Heart left ventricle (tissue), 16 donors: ENCODE results near the gene SET. TPM values are rescaled to one million over a fixed set of nuclear protein-coding genes. Genes with fewer than 3 reads are reported as not detected.

Experiments used
- ATAC-seq, 4 donors: fragments of 200-7000 bp; cut with Tn5 transposase; one replicate each; pipeline ENCODE4 v1.9.1; 2020 to 2022; ENCODE audit warnings: moderate library complexity in 4 of 4, mild to moderate bottlenecking in 3 of 4, moderate number of reproducible peaks in 1 of 4
- DNase-seq, 5 donors: peaks; one replicate each; pipeline ENCODE4 v3.0.0-alpha.2; 2020
- H3K27ac ChIP-seq, 12 donors: fragments of 200-600 bp; sonication (generic) in 4 of 12; one replicate each; pipeline versions ENCODE4 v1.5.0 to v1.8.0; 2016 to 2022; ENCODE audit warnings: mild to moderate bottlenecking in 2 of 12
- H3K27me3 ChIP-seq, 9 donors: fragments of 200-600 bp; sonication (generic) in 2 of 9; one replicate each; pipeline versions ENCODE4 v1.5.1 to v1.8.0; 2016 to 2022; ENCODE audit warnings: mild to moderate bottlenecking in 3 of 9
- H3K36me3 ChIP-seq, 9 donors: fragments of 200-600 bp; sonication (generic) in 2 of 9; one replicate each; pipeline versions ENCODE4 v1.5.0 to v1.8.0; 2018 to 2022; ENCODE audit warnings: mild to moderate bottlenecking in 2 of 9
- H3K4me1 ChIP-seq, 12 donors: fragments of 200-600 bp; sonication (generic) in 4 of 12; one replicate each; pipeline versions ENCODE4 v1.5.0 to v1.8.0; 2016 to 2022; ENCODE audit warnings: mild to moderate bottlenecking in 3 of 12
- H3K4me3 ChIP-seq, 12 donors: fragments of 200-600 bp; sonication (generic) in 4 of 12; one replicate each; pipeline versions ENCODE4 v1.5.0 to v1.8.0; 2017 to 2022; ENCODE audit warnings: mild to moderate bottlenecking in 9 of 12, moderate library complexity in 4 of 12
- H3K9me3 ChIP-seq, 12 donors: fragments of 200-600 bp; sonication (generic) in 4 of 12; one replicate each; pipeline versions ENCODE4 v1.5.0 to v1.8.0; 2016 to 2022; ENCODE audit warnings: mild to moderate bottlenecking in 1 of 12
- CTCF ChIP-seq, 12 donors: fragments of 200-600 bp; sonication (generic) in 4 of 12; IDR thresholded peaks; one replicate each; pipeline versions ENCODE4 v1.5.0 to v1.8.0; 2018 to 2022; ENCODE audit warnings: antibody characterized with exemption in 12 of 12, mild to moderate bottlenecking in 5 of 12
- POLR2A ChIP-seq, 2 donors: fragments of 450-650 bp; IDR thresholded peaks; one replicate each; pipeline ENCODE4 v1.6.1; 2017; ENCODE audit warnings: antibody characterized with exemption in 2 of 2, mild to moderate bottlenecking in 2 of 2, moderate library complexity in 2 of 2
- WGBS, 4 donors: extraction: QIAGEN DNeasy Blood & Tissue Kit in 2 of 4; methylation state at CpG; one replicate each; pipeline versions ENCODE4 v1.1.5 to v1.1.7; 2013 to 2018; 5-methylcytosine and 5-hydroxymethylcytosine counted together
- intact Hi-C, 10 donors: fragments of 100-400 bp; cut with DNase I; formaldehyde crosslinking; loops; one replicate each; pipeline versions ENCODE4 v1.11.1 to v1.14.2; 2022
- polyA plus RNA-seq, 2 donors: library from polyadenylated mRNA; stranded (reverse); fragments of 200-250 nt; gene quantifications; one replicate each; pipeline ENCODE4 v1.2.3, GENCODE V29; 2013
- total RNA-seq, 9 donors: library from RNA; depleted of rRNA in 2 of 9; stranded (reverse); fragments of >200 nt in 2 of 9; fragmentation: NEBNext Ultra II Directional in 3 of 9; extraction: Animal tissue kit (Norgen Biotek cat#: 25700) in 3 of 9; gene quantifications; one replicate each; pipeline versions ENCODE4 v1.1.0 to v1.2.4, GENCODE V29; 2016 to 2023
- donor health status: ischemic (EF 13 %, LVEDD 7.1; RV severe dilation, severe dysfunction).
- donor health status: healthy with polysubstance abuse.
- donor health status: DM: no; HTN: yes; CAD: no.
- donor health status: DM: no; HTN: no; CAD: no.
- donor health status: ischemic (EF 25% LVEDD 6.9; RV normal size, moderate dysfunction).
- donor health status: ischemic (EF 25% LVEDD 5.7; RV mildly dilated, moderate dysfunction).
- donor health status: healthy.
- donor health status: DM: yes; HTN: yes; CAD: no.
- donor health status: ischemic (EF 35%, LVEDD 5.7; RV mildly dilated, moderate dysfunction).
- donor health status: nonischemic (EF 11% LVEDD 7.7; RV severe dilation, severe dysfunction).
- donor health status: DM: yes; HTN: yes; CAD: no.
- donor health status: PGD.
- donor health status: ischemic (EF 29% LVEDD 5.4; RV normal size, mild dysfunction).
- donor health status: nonischemic (EF 23%, LVEDD 6.1; RV moderate dilation, normal function).

SET gene
- total and polyA plus RNA-seq, 11 donors, result 67.6 to 240 (median 203) TPM

GRCh38 chr9:128684065-128684324, 5.0 kb upstream of the SET start:
- DNase-seq (no peak), ATAC-seq (peak in 2 of 4 donors; percentile 4 to 14)
- H3K27me3 ChIP-seq, result no peaks in the 10 kb centered on the region
- H3K27ac ChIP-seq, result peak overlapping the region; percentile 18 to 92 (median 68)
- H3K36me3 ChIP-seq, result no peaks in the 10 kb centered on the region
- intact Hi-C loops, result loop anchor here in 2 of 10 donors (2.0 to 10.0 kb wide), 2 partner anchors 27 to 49 kb away; partner anchors contain the start of gene DYNC2I2 (in 1 of the 2)
- peak overlapping the region; percentile 17 to 70 (median 58) for H3K4me3 ChIP-seq
- no peaks in the 10 kb centered on the region for H3K9me3 ChIP-seq
- TF ChIP-seq CTCF (IDR thresholded peaks at IDR 0.05), result no peak
- TF ChIP-seq POLR2A (IDR thresholded peaks at IDR 0.05), result no peak
- H3K4me1 ChIP-seq, result peaks cover 0 to 45% (median 19%) of the 10 kb centered on the region in 12 donors
- WGBS, 4 donors, result 0 to 5% (median 0%) methylated on average over 3 of the region's 3 CpGs

- H3K27me3 ChIP-seq, result no peaks in the 10 kb centered on the region
- H3K27ac ChIP-seq, result peak overlapping the region in 11 of 12 donors; percentile 52 to 92 (median 70)
- intact Hi-C loops, result loop anchor here in 4 of 10 donors (2.0 to 10.0 kb wide), 3 partner anchors 28 to 50 kb away; partner anchors contain the start of gene DYNC2I2 (in 1 of the 4)
- ATAC-seq (peak; percentile 47 to 74 (median 53)), DNase-seq (peak; percentile 77 to 83 (median 79))
- WGBS, 4 donors, result 10 to 17% (median 16%) methylated on average over 15 of the region's 15 CpGs
- H3K36me3 ChIP-seq, result no peaks in the 10 kb centered on the region
- no peak for TF ChIP-seq CTCF (IDR thresholded peaks at IDR 0.05)
- TF ChIP-seq POLR2A (IDR thresholded peaks at IDR 0.05), result peak in 1 of 2 donors; percentile 49
- peaks cover 0 to 45% (median 19%) of the 10 kb centered on the region in 12 donors for H3K4me1 ChIP-seq
- peak overlapping the region; percentile 17 to 70 (median 58) for H3K4me3 ChIP-seq
- H3K9me3 ChIP-seq, result no peaks in the 10 kb centered on the region
Observed at GRCh38 chr9:128684325-128685199, 4.5 kb upstream of the SET start.

GRCh38 chr9:128685636-128686489, 3.2 kb upstream of the SET start:
- peak overlapping the region in 4 of 12 donors; percentile 4 to 70 (median 24) for H3K4me3 ChIP-seq
- no peak for TF ChIP-seq CTCF (IDR thresholded peaks at IDR 0.05)
- no peak for TF ChIP-seq POLR2A (IDR thresholded peaks at IDR 0.05)
- H3K27ac ChIP-seq, result peak overlapping the region in 6 of 12 donors; percentile 4 to 92 (median 20)
- intact Hi-C loops, result loop anchor here in 4 of 10 donors (2.0 to 10.0 kb wide), 3 partner anchors 29 to 51 kb away; partner anchors contain the start of gene DYNC2I2 (in 1 of the 4)
- DNase-seq (peak in 1 of 5 donors; percentile 25), ATAC-seq (no peak)
- no peaks in the 10 kb centered on the region for H3K27me3 ChIP-seq
- peaks cover 0 to 4% (median 0%) of the 10 kb centered on the region in 9 donors for H3K36me3 ChIP-seq
- 78 to 86% (median 83%) methylated on average over 16 to 17 of the region's 17 CpGs for WGBS, 4 donors
- H3K4me1 ChIP-seq, result peaks cover 3 to 52% (median 25%) of the 10 kb centered on the region in 12 donors
- H3K9me3 ChIP-seq, result no peaks in the 10 kb centered on the region
